KOPT-K1 (cell line): ENCODE data around the gene GBGT1.
"Not testable (repeated sequence)": the region's sequence is repeated elsewhere in the genome, so short reads cannot be mapped to it uniquely, and the experiment has no call there.

Experiments
- H3K27ac ChIP-seq: fragments of 200-600 bp; sonication (generic); 2 replicates; pipeline ENCODE4 v1.5.1; 2016; ENCODE audit warnings: antibody characterized with exemption, mild to moderate bottlenecking, low read depth, low read length; ENCODE audit not compliant: poor library complexity, severe bottlenecking
- H3K36me3 ChIP-seq: fragments of 200-600 bp; sonication (generic); 2 replicates; pipeline ENCODE4 v1.5.1; 2017; ENCODE audit warnings: antibody characterized with exemption, mild to moderate bottlenecking, low read length, moderate library complexity; ENCODE audit not compliant: insufficient read depth
- H3K9me3 ChIP-seq: fragments of 200-600 bp; sonication (generic); 2 replicates; pipeline ENCODE4 v1.5.1; 2017; ENCODE audit warnings: antibody characterized with exemption, low read length, mild to moderate bottlenecking; ENCODE audit not compliant: insufficient read depth, poor library complexity, severe bottlenecking

Gene GBGT1

GRCh38 chr9:133181561-133181960 lies 17.8 kb upstream of the GBGT1 start:
- H3K36me3 ChIP-seq, result no peaks in the 10 kb centered on the region
- H3K27ac ChIP-seq, result no peak overlapping the region
- no peaks in the 10 kb centered on the region for H3K9me3 ChIP-seq

GRCh38 chr9:133180953-133181352 lies 17.2 kb upstream of the GBGT1 start:
- Histone ChIP-seq H3K9me3 (no peaks in the 10 kb centered on the region), H3K27ac (no peak overlapping the region), H3K36me3 (no peaks in the 10 kb centered on the region)

DNA sequence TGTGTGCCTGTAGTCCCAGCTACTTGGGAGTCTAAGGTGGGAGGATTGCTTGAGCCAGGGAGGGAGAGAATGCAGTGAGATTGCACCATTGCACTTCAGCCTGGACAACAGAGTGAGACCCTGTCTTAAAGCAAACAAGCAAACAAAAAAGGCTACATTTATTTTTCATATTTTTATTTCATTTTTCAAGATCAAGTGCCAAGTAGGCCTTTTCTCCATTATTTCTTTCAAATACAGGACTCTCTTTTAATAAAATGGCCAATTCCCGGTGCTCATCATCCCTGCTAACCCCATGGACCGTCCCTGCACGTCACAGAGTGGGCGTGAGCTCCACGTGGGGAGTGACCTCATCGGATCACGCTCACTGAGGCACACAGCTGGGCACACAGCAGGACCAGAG lies 9.3 kb upstream of the GBGT1 start:
- Histone ChIP-seq H3K27ac (no peak overlapping the region), H3K36me3 (no peaks in the 10 kb centered on the region), H3K9me3 (no peaks in the 10 kb centered on the region)

- no peaks in the 10 kb centered on the region for H3K36me3 ChIP-seq
- no peak overlapping the region for H3K27ac ChIP-seq
- H3K9me3 ChIP-seq, result no peaks in the 10 kb centered on the region
Measured at GRCh38 chr9:133171161-133171961, 7.6 kb upstream of the GBGT1 start.

DNA sequence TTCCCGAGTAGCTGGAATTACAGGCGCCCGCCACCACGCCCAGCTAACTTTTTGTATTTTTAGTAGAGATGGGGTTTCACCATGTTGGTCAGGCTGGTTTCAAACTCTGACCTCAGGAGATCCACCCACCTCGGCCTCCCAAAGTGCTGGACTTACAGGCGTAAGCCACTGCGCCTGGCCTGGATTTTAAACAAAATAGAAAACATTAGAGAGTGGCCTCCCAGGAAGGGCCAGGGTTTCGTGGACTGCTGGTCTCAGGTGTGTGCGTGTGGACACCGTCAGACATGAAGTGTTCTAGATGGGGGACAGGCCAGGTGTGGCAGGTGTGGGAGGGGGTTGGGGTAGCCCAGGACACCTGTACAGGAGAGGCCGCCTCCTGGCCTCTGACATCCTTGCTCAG lies 7.0 kb upstream of the GBGT1 start:
- H3K27ac ChIP-seq, result no peak overlapping the region
- no peaks in the 10 kb centered on the region for H3K36me3 ChIP-seq
- H3K9me3 ChIP-seq, result no peaks in the 10 kb centered on the region

GRCh38 chr9:133169687-133170086 lies 6.0 kb upstream of the GBGT1 start:
- H3K9me3 ChIP-seq, H3K36me3 ChIP-seq, H3K27ac ChIP-seq: not testable (repeated sequence)

GRCh38 chr9:133169102-133169501 lies 5.4 kb upstream of the GBGT1 start:
- Histone ChIP-seq H3K27ac (no peak overlapping the region), H3K9me3 (no peaks in the 10 kb centered on the region), H3K36me3 (no peaks in the 10 kb centered on the region)

DNA sequence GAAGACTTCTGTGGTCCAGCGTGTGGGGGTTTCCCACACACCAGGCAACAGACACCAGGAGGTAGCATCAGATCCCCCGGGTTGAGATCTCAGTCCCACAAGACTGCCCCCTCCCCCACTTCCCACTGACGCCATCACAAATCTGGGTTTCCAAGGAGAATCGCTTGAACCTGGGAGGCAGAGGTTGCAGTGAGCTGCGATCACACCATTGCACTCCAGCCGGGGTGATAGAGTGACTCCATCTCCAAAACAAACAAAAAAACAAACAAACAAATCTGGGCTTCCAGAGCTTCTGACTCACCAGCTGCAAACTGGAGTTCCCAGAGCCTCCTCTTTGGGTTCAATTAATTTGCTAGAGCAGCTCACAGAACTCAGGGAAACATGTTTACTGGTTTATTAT lies 4.7 kb upstream of the GBGT1 start:
- H3K27ac ChIP-seq, result no peak overlapping the region
- H3K36me3 ChIP-seq, result no peaks in the 10 kb centered on the region
- H3K9me3 ChIP-seq, result no peaks in the 10 kb centered on the region

DNA sequence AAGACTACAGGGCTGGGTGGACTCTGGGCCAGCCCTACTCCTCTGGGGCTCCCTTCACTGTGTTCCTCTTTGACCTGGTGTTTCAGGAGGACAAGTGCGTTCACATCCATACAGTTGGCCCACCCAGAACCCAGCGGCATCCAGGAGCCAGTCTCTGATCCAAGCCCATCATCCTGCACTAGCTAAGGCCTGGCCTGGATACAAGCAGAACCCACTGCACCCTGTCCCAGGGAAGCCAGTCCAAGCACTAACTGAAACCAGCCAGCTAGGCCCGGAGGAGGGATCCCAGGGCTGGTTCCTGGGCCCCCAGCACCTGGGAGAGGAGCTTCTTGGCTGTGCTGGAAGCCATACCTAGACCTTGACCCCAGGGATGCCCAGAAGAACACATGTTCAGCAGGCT lies 4.1 kb upstream of the GBGT1 start:
- Histone ChIP-seq H3K27ac (no peak overlapping the region), H3K36me3 (no peaks in the 10 kb centered on the region), H3K9me3 (no peaks in the 10 kb centered on the region)

DNA sequence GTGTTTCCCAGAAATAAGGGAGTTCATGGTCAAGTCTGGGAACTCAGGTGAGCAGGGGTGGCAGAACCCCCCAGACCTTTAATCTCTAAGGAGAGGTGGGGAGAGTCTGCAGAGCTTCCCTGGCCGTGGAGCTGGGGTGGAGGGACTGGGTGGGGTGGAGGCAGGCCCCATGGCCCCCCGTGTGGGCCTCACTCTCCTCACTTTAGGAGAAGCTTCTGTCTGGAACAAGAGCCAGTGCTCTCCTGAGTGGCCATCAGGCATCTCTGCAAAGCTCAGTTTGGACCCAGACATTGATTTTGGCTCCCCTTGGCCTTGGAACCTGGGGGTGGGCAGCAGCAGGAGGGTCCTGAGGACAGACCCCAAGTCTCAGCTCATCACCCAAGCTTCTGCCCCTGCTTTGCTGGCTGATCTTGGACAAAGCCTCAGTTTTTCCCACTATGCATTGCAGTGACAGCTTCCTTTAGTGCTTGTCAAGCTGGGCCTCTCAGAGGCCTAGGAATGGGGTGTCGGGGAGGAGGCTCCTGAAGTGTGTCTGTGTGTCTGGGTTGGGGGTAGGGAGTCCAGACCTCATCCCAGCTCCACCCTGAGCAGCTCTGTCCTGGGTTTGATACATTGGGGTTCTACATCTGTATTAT lies 3.5 kb upstream of the GBGT1 start:
- Histone ChIP-seq H3K27ac (no peak overlapping the region), H3K9me3 (no peaks in the 10 kb centered on the region), H3K36me3 (no peaks in the 10 kb centered on the region)

GRCh38 chr9:133166392-133166791 lies 2.7 kb upstream of the GBGT1 start:
- no peaks in the 10 kb centered on the region for H3K9me3 ChIP-seq
- H3K36me3 ChIP-seq, result no peaks in the 10 kb centered on the region
- no peak overlapping the region for H3K27ac ChIP-seq

GRCh38 chr9:133165452-133165730 lies 1.7 kb upstream of the GBGT1 start:
- H3K36me3 ChIP-seq, result no peaks in the 10 kb centered on the region
- H3K9me3 ChIP-seq, result no peaks in the 10 kb centered on the region
- no peak overlapping the region for H3K27ac ChIP-seq

DNA sequence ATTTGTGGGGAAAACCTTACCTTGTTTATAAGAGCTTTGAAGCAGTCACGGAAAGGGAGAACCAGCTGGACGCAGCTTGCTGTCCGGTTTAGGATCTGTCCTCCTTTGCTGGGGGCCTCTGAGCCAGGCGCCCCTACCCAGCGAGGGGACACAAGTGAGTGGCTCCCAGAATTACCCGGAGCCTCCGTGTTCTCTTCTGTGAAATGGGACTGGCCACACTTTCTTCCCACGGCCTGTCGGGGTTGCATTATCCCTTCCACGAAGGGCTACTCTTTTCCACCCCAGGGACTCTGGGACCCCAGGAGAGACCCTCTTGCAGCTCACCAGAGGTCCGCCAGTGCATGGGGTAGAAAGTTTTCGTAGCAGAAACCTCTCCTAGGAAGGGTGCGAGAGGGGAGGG lies 477 bp upstream of the GBGT1 start:
- Histone ChIP-seq H3K9me3 (no peaks in the 10 kb centered on the region), H3K36me3 (no peaks in the 10 kb centered on the region), H3K27ac (no peak overlapping the region)

GRCh38 chr9:133162861-133163503 lies 732 bp downstream of the GBGT1 start:
- Histone ChIP-seq H3K27ac (no peak overlapping the region), H3K9me3 (no peaks in the 10 kb centered on the region), H3K36me3 (no peaks in the 10 kb centered on the region)

DNA sequence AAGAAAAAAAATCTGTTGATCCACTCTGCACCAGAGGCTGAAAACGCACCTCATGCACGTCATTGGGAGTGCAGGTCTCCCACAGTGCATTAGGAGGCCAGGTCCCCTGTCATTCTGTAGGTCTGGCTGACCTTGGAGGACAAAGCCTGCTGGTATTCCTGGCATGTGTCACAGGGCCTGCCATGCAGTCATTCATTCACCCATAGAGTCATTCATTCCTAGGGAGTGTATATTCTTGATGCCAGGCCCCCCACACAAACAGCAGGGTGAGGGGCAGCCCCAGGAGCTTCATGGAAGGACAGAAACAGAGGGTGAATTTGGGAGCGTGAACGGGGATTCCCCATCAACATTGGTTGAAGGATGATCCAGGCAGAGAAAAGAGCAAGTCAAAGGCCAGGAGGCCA lies 2.2 kb downstream of the GBGT1 start:
- Histone ChIP-seq H3K27ac (no peak overlapping the region), H3K36me3 (no peaks in the 10 kb centered on the region)

More for the DNA sequence above, 2.2 kb downstream of the GBGT1 start:
- no peaks in the 10 kb centered on the region for H3K9me3 ChIP-seq
